Measurements from ENCODE around the gene ISLR.

Gene ISLR

DNA sequence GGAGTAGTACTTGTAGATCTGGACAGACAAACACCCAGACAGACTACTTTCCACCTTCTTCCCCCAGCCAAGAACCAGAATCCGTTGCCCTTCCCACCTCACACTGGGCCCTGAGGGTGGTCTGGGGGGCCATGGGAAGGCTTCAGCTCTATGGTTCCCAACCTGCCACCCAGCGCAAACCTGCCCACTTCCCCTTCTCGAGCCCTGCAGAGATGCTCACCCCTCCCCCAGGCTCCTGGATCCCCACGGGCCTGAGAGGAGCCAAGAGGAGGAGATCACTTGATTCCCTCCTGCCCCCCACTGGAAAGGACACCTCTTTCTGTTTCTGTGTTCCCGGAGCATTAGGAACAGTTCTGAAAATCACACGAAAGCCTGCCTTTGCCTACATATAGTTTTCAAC is 20.4 kb downstream of the ISLR start:
- no peak for DNase-seq (ENCODE audit: low spot score)

DNA sequence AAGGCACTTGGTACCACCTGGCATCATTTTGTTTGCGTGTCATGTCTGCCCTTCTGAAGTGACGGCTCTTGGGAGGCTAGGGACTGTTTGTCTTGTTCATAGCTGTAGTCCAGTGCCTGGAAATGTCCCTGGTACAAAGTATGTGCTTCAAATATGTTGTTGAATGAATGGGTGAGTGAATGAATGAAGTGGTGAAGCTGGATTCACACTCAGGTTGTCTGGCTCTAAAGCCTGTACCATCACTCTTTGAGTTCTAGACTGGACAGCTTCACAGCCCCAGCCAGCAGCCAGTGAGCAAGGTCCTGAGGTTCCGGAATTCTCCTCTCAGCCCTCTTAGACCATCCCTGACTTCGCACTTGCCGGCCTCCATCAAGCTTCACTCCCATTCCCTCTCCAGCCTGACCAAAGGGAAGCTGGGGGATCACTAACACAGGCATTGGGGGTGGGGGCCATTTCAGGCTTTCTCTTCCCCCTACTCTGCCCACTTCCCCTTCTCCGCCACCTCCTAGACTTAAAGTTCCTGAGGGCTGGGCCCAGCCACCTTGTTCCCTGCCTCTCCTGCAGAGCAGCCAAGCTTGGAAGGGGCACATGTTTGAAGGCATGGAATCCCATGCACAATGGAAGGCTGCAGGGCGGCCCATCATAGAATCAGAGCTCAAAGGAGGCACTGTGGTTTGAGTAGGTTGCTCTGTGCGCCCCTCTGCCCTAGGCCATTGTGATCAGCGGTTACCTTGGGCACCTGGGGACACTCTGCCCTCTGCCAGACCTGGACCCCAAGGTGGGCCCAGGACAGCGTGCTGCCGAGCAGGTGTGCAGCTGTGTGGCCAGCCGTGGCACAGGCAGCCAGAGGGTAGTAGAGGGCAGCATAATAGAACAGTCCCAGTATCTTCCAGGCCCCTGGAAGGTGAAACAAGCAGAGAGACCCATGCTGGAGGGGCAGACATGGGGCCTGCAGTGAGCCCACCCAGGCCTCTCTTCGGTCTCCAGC is 21.4 kb downstream of the ISLR start:
- DNase-seq (ENCODE audit: low spot score): no peak

DNA sequence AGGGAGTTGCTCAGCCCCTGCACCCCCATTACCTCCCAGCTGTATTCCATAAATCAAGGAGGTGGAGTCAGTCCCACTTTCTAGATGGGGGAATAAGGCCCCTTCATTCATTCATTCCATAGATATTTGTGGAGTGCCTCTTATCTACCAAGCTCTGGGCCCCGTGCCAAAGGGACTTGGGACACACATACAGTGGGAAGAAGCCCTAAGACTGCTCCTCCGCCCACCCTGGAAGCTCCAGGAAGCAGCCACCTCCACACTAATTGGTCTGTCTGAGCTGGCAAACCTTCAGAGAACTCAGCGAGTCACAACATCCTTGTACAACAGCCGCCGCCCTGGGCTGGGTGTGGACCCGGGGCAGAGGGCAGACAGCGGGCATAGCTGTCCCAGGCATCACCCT is 22.7 kb downstream of the ISLR start:
- no peak for DNase-seq (ENCODE audit: low spot score)

DNA sequence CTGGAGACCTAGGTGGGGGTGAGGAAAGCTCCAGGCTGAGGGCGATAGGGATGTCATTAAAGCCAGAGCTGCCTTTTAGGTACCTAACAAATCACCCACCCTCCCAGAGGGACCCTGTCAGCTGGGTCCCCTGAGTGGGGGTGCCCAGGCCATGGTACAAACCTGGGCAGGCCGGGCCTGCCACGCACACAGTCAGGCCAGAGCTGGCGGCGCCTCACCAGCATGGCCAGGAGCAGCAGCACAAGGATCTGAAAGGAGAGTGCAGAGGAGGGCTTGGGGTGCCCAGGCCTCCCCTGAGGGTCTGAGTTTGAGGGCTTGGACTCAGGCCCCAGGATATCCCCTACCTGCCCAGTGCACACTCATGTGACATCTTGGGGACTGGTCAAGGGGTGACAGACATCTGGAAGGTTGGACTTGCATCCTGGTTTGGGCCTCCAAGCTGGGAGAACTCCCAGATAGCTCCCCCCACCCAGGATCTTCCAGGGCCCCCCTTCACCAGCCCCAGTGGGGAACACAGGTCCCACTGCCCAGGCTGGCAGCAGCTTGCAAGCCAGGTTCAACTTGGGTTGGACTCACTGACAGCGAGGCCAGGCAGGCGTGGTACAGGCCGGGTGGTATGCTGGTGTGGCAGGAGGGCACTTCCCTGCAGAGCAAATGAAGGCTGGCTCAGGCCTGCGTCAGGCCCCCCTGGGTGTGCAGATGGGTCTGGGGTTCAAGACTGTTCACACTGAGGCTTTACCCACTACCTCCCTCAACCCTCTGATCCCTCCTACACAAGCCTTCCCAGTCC is 23.9 kb downstream of the ISLR start:
- no peak for DNase-seq (ENCODE audit: low spot score)

DNA sequence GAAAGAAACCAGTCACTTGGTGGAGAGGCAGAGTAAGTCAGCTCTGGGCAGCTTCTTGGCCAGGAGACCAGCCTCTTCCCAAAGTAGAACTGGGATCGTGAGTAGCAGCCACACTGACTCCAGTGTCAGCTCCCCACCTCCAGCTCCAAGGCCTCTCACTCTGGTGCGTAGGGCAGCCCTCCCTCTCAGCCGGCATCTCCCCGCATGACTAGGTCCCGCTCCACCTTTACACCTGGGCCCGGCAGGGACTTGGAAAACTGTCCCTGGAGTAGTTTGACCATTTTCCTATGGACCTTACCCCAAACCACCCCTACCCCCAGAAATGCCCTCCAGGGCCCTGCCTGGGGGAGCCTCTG is 25.8 kb downstream of the ISLR start:
- no peak for DNase-seq (ENCODE audit: low spot score)

DNA sequence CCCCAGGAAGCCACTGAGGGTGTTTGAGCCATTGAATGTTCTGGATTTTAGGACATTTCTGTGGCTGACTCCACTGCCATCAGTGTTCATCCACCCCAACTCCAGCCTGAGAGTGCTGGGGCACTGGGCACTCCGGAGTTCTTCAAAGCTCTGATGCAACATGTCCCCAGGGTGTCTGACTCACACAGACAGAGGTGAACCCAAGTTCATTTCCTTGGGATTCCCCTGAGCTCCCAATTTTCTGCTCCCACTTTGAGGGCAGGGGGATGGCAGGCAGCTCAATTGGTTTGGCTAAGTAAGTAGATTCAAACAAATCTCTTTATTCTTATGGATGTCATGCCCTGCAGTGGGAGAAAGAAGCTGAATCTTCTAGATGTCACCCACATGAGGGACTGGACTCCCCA is 26.9 kb downstream of the ISLR start:
- no peak for DNase-seq (ENCODE audit: low spot score)

DNA sequence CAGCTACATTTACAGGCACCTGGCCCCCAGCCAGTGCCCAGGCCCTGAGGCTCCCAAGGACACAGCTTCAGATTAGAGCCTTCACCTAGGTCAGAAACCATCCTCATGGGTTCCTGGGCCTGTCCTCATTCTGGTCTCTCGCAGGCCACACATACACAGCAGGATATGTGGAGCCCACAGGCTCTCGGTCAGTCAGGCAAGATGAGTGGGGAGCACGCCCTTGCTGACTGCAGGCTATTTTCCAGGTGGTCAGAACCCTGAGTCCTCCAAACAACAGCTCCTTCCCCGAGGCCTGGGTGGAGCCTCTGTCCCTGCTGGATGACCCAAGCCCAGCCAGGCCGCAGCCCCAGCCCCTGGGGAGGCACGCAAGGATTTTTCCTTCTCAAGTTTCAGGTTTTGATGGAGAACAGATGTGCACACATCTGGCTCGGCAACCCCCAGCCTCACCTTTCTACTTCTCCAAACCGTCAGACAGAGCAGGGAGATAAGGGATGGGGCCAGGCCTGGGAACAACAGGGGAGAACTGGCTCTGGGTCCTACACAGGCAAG is 27.4 kb downstream of the ISLR start:
- DNase-seq (ENCODE audit: low spot score): no peak

DNA sequence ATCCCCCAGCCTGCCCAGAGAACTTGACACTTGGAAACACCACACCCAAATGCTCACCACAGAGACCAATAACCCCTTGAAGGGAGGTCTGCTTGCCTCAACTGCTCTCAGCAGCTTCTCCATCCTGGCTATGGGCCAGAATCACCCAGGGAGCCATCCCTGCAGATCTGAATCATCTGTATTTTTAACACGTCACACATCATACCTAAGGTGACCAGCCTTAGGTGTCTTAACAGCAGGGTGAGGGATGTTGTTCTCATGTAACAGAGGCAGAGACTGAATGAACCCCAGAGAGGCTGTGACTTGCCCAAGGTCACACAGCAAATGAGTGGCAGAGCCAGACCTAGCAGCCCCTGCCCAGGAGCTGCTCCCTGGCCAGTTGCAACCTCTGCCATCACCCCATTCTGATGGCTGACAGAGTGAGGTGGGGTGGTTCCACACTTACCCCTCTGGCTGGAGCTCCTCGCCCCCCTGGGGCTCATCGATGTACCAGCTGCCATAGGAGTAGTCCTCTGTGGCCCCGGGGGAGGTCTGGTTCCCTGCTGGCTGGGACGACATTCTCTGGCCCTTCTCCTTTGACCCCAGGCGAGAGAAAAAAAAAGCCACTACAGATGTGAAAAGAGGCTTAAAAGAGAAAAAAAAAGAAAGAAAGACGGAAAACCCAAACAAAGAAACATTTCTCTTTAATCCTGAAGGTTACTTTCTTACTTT is 28.4 kb downstream of the ISLR start:
- DNase-seq (ENCODE audit: low spot score): no peak

DNA sequence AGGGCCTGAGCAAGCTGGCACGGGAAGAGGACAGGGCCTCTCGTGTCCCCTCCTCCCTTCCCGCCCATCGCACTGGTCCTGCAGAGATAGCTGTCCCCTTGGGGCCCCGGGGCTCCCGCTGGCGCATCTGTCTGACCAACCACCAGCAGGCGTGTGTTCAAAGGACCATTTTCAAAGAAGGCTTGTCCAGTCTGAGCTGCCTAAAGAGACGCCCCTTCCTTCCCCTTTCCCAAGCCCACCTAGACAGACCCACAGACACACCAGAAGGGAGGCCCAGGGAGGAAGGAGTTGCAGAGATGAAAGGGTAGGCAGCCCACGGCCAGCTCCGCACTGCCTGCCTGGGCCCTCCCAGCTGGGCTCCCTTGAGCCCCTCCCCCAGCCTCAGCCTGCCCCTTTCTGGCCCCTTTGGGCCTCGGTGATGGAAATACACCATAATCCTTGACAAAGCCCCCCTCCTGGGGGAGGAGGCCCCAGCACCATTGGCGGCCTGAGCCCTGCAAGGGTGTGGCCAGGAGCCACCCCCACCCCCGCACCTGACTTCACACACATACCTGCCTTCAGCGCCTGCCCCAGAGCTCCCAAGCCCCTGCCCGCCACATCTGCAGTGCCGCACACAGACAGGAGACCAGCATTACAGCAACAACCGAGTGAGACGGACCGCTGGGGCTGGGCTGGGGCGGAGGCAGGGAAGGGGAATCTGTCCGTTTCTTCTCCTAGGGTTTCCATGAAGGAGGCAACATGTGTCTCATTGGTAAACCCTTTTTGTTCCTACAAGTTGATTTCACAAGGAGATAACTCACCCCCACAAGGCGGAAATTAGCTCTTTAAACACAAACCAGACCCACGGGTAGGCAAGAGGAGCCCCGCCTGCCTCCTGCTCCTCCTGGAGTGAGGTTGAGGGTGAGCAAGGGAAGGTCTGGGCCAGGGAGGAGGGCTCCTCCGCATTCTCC is 29.2 kb downstream of the ISLR start, which contains the start of gene STRA6:
Gene STRA6, minus strand, starts transcription at position 336 of the 950 bp plus-strand sequence. CDS start 520 bp downstream, outside the sequence.
- no peak for DNase-seq (ENCODE audit: low spot score)

DNA sequence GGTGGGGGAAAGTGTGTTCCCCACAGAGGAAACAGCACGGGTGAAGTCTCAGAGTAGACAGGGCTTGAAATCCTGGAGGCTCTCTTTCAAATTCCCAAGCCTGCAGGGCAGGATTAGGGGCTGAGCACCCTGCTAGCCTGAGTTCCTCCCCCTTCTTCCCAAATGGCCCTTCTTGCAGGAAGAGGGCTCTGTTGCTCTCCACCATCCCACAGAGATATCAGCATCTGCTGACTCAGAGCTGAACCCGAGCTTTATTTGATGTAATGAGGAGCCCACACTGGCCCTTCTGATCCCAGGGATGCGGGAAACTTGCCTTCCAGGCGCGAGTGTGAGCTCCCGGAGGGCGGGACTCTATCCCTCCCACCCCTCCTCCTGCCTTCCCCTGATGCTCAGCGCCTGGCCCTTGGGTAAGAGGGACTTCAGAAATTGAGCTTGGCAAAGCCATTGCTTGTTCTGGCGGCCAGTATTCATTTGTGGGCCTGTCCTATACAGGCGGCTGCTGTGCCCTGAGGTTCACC is 30.5 kb downstream of the ISLR start:
- DNase-seq (ENCODE audit: low spot score): no peak

DNA sequence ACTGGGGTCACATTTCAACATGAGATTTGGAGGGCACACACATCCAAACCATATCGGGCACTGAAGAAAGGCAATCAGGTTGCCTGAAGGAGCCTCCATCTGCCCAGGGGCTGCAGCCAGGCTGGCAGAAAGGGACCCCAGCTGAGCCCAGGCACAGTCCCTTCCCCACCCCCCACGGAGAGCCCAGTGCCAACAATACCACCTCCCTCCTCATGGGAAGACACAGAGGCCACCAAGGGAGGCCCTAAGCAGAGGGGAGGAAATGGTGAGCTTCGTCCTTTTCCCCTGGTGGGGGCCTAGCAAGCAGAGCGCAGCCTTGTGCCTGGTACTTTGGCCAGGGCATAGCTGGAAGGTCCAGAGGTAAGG is 32.1 kb downstream of the ISLR start:
- DNase-seq (ENCODE audit: low spot score): no peak

DNA sequence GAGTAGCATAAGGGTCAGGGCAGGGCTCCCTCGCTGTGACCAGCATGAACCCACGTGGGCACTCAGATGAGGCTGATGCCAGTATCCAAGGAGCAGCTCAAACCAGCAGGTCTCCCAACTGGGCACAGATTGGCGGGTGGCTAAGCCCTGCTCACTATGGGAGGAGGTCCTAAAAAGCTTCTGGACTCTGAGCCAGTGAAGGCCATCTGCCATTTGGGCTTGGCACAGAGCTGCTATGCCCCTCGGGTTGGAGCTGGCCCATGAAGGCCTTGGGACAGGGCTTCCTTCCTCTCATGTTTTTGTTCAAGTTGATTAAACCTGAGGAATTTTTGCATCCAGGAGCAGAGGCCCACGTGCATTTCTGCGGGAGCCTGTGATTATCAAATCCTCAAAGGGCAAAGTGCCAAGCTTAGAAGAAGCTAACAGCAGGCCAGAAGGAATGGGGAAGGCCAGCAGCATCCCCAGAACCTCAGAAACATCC is 33.3 kb downstream of the ISLR start:
- DNase-seq (ENCODE audit: low spot score): no peak

DNA sequence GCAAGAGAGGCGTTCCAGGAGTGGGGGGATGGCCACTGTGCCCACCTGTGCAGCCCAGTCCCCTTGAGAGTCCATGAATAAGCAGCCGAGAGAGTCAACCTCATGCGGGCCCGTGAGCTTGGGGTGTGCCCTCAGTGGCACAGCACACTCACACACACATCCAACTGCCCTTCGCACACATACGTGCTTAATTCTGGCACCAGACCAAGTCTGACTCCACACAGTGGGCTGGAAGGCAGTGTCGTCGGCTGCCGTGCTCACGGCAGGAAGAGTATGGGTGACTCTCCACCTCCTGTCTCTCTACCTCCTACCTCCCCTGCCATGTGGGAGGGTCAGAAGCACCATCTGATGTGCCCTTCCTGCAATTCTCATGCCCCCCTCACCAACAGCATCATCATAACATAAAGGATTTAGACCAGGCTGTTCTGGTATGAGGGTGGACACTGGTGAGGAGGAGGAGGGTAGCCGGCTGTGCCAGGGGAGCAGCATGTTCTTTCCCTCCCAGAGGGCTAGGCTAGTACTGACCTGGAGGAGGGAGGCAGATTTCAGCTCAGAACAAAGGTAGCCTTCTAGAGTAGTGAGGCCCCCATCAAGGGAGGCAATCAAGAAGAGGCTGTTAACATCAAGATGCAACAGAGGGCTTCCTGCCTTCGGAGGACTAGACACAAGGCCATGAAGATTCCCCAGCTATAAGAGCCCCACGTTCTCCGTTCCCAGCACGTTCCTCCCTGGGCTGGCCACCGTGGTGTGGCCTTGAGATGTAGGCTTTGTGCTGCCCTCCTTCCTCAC is 34.3 kb downstream of the ISLR start:
- no peak for DNase-seq (ENCODE audit: low spot score)

DNA sequence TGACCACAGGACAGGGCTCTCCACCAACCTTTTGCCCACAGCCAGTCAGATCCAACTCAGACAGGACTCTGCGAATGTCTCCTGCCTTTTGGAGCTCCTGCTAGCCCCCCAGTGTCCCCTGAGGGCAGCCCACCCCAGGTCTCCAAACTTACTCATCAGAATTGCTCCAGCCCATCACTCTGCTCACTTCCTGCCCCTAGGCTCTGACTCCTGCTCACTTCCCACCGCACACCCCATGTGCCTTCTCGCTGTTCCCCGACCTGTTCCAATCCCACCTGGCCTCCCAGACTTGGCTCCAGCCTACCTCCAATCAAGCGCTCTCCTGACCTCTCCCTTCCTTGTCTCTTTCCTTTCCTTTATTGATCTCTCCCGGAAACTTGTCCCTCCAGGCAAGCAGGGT is 35.0 kb downstream of the ISLR start:
- DNase-seq (ENCODE audit: low spot score): no peak

DNA sequence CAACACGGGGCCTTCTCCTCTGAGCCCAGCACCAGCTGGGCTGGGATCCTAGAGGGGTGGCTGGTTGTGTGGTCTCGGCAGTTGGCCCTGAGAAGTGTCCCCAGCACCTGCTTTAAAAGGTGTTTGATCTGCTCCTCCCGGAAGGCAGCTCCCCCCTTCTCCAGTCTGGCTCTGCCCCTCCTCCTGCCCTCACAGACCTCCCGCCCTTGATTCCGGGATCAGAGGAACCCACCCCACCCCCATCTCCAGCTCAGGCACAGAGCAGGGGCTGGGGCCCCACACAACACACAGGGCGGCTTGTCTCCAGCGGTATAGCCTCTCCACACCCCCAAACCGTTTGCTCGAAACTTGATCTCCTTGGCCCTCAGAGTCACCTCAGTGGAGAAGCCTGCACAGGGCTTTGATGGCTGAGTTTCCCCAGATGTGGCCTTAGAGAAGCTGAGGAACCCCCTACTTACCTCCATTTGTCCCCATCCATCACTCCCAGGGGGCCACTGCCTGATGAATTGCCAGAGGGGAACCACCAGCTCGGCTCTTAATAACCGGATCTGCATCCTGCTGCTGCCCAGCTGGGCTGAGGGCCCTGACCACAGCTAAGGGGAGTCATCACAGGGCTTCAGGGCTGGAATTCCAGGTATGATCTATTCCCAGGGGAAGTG is 35.5 kb downstream of the ISLR start:
- no peak for DNase-seq (ENCODE audit: low spot score)

DNA sequence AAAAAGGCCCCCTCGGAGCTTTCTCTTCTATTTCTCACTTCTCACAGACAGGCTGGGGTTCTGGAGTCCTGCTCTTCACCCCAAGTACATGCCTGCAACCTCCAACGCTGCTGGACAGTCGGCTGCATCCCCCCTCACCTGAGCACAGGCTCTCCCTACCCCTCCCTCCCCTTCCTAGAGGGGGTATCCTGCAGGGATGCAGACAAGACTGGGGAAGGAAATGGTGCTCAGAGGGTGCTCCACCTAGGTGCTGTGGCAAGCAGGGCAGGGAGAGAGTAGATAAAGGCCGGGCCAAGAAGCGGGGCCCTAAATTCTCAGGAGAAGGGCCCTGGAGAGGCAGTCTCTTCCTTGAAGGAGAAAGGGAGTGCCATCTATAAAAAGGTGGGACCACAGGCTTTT is 36.0 kb downstream of the ISLR start:
- DNase-seq (ENCODE audit: low spot score): no peak

DNA sequence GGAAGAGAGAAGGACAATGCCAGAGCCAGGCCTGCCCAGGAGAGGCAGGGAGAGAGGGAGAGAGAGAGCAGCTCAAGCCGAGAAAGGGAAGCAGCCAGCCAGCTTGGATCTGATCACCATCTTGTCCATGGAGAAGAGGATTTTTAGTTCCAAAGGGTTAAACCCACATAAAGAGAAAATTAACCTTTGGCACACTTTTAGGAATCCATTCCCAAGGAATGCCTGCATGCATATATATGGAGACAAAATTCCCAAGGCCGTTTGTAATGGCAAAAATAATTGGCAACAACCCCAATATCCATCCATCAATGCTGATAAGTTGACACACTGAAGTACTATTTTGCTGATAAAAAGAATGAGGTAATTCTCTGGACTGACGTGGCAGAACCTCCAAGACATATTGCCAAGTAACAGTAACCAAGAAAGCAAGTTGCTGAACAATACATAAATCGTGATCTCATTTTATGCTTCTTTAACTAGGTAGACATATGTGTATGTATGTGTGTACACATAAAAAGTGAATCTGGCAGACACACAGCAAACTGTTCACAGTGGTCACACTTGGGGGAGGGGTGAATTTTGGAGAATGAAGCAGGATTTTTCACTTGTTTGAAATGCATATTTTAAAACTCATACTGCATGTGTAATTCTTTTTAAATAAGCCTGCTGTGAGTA is 36.6 kb downstream of the ISLR start:
- DNase-seq (ENCODE audit: low spot score): peak; percentile 15

DNA sequence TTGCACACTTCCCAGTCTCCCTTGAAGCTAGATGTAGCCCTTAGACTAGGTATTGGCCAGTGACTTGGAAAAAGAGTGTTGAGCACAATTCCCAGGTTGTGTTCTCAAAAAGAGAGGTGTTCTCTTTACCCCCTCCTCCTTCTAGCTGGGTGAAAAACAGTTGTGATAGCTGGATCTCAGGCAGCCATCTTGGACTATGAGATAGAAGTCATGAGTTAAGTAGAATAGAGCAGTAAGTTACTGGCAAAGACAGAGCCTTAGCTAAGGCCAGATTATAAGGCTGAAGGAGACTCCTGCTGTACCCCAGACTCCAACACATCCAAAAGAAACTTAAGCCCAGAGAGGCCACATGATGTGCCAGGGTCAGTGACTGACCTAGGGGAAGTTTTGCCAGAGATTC is 37.2 kb downstream of the ISLR start:
- no peak for DNase-seq (ENCODE audit: low spot score)

DNA sequence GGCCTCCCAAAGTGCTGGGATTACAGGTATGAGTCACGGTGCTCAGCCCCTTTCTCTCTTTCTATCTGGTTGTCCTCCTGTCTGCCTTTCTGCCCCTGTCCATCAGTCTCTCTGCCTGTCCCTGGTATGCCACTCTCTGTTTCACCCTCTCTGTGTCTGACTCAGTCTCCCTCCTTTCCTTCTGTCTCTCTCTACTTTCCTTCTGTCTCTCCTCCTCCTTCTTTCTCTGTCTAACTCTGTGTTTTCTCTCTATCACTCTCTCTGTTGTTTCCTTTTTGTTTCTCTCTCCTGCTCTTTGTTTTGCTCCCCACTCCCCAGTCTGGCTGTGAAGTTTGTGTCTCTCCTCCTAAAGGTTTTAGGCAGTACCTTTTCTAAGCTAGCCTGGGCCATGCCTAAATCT is 38.1 kb downstream of the ISLR start:
- DNase-seq (ENCODE audit: low spot score): no peak
